SK-N-SH treated with all-trans-retinoic acid at 6 μM for 48 hours (cell line): Measurements from ENCODE around the gene AQP4.

Source experiments
- ARNTL ChIP-seq: fragments of 450-650 bp; formaldehyde crosslinking; IDR thresholded peaks from 2 replicates; pipeline ENCODE4 v1.5.0; 2020; ENCODE audit warnings: low read depth, mild to moderate bottlenecking, moderate library complexity, borderline replicate concordance
- BACH2 ChIP-seq: fragments of 250-450 bp; sonication (Bioruptor Pico); IDR thresholded peaks from 2 replicates; pipeline ENCODE4 v1.9.0; 2021; ENCODE audit warnings: mild to moderate bottlenecking, borderline replicate concordance
- OSR1 ChIP-seq: fragments of 250-450 bp; sonication (Bioruptor Pico); IDR thresholded peaks from 2 replicates; pipeline ENCODE4 v1.8.0; 2022; ENCODE audit warnings: moderate library complexity, mild to moderate bottlenecking, inconsistent platforms
- PPARA ChIP-seq: fragments of 250-450 bp; sonication (Bioruptor Pico); IDR thresholded peaks from 2 replicates; pipeline ENCODE4 v1.5.0; 2020; ENCODE audit warnings: mild to moderate bottlenecking, borderline replicate concordance
- SNAI2 ChIP-seq: fragments of 250-450 bp; sonication (Bioruptor Pico); IDR thresholded peaks from 2 replicates; pipeline ENCODE4 v1.5.0; 2020; ENCODE audit warnings: mild to moderate bottlenecking, moderate library complexity
- TSHZ2 ChIP-seq: fragments of 250-450 bp; sonication (Bioruptor Pico); IDR thresholded peaks from 2 replicates; pipeline ENCODE4 v1.5.0; 2020; ENCODE audit warnings: mild to moderate bottlenecking, moderate library complexity
- TF ChIP-seq, protein P1 (sequence below): fragments of 250-450 bp; sonication (Bioruptor Pico); IDR thresholded peaks from 2 replicates; pipeline ENCODE4 v1.5.1; 2020; ENCODE audit warnings: low read depth, mild to moderate bottlenecking, moderate library complexity

DNA sequence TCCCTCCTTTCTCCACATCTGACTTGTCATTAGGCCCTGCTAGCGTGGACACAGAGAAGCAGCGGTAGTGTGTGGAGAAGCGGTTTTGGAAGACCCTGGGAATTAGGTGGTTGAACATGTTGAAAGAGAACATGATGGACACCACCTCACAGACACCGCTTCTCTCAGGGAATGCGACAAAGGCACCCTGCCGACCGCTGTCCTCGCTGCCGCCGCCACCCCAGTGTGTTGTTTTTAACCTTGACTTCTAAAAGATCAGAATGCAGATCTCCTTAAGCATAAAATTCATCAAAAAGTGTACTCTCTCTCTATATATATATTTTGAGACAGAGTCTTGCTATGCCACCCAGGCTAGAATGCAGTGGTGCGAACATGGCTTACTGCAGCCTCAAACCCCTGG is 33.2 kb downstream of the AQP4 start:
- TF ChIP-seq OSR1 (CRISPR knock-in tag) (no peak), TSHZ2 (CRISPR knock-in tag) (no peak), SNAI2 (no peak), ARNTL (CRISPR knock-in tag) (no peak), PPARA (no peak), BACH2 (no peak)
- TF ChIP-seq, protein P1, sequence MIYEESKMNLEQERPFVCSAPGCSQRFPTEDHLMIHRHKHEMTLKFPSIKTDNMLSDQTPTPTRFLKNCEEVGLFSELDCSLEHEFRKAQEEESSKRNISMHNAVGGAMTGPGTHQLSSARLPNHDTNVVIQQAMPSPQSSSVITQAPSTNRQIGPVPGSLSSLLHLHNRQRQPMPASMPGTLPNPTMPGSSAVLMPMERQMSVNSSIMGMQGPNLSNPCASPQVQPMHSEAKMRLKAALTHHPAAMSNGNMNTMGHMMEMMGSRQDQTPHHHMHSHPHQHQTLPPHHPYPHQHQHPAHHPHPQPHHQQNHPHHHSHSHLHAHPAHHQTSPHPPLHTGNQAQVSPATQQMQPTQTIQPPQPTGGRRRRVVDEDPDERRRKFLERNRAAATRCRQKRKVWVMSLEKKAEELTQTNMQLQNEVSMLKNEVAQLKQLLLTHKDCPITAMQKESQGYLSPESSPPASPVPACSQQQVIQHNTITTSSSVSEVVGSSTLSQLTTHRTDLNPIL (CRISPR knock-in tag), result no peak
